M059J (cell line): ENCODE data around the gene CLTCL1. TPM values are rescaled to one million over a fixed set of nuclear protein-coding genes. Genes with fewer than 3 reads are reported as not detected.
"Not testable (repeated sequence)": the region's sequence is repeated elsewhere in the genome, so short reads cannot be mapped to it uniquely, and the experiment has no call there.

Experiments used
- DNase-seq: peaks from one replicate; pipeline ENCODE4 v3.0.0-alpha.2; 2012; ENCODE audit warnings: low read depth
- total RNA-seq: library from RNA; depleted of rRNA; stranded (reverse); fragments of >200 nt; shearing (Covaris generic); gene quantifications from 2 replicates; pipeline ENCODE4 v1.2.3, GENCODE V29; 2014

The CLTCL1 gene
- total RNA-seq, 1 experiment from 2014 or later, result 5.8 TPM

DNA sequence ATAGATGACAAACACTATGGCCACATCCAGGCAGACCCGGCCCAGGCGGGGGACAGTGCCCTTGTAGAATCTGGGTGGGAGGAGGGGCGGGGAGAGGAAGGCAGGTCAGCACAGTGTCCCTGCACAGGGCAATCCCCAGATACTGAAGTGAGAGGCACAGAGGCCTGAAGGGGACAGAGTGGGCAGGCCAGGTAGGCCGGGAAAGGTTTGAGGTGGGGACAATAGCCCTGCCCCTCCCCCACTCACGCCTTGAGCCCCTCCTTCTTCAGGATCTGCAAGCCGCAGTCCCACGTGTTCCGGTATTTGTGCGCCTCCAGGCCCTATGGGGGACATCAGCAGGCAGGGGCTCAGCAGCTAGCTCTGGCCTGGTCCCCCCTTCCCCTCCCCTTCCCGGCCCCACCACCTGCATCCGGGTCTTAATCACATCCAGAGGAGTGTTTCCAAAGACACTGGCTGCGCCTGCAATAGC is 115.3 kb downstream of the CLTCL1 start:
- no peak for DNase-seq

DNA sequence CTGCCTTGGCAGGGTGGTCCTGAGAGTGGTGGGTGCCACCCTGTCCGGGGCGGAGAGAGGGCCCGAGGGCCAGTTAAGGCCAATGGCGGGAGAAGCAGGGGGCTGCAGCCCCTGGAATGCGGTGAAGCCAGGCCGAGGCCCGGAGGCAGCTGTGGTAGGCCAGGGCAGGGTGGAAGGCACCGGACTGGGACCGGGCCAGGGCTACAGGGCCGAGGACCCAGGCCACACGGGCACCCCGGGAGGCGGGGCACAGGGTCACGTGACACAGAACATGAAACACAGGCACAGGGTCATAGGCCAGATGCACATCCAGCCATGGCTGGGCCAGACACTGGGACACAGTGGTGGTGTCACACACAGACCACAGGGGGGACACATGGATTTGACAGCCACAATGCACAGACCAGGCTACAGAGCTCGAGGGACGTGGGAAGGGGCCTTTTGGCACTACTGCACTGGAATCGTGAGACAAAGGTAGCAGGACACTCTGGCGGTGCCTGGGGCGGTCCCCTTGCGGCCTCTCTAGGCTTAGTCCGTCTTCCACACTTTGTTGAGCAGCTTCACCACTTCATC is 115.8 kb downstream of the CLTCL1 start:
- no peak for DNase-seq

DNA sequence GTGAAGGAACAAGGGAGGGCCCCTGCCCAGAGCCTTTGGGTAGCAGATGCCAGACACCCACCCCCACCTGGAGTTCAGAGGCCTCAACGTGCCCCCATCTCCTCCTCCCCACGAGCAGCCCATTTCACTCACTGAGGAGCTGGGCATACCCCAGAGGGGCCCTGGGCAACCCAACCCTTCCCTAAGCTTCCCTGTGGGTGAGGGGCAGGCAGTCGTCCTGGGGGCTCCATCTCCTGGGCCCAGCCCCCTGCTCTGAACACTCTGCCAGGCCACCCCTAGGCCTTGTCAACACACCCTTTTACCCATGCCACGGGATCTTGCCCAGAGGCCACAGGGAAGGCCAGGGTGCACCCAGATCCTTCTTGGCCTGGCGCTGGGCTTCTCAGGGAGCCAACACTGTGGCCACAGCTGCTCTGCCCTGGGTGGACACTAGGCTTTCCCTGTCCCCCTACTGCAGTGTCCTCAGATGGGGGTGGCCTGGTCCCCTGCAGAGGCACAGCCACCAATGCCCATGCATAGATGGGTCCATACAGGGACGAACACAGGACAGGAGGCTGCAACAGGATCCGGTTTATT is 116.4 kb downstream of the CLTCL1 start:
- no peak for DNase-seq

DNA sequence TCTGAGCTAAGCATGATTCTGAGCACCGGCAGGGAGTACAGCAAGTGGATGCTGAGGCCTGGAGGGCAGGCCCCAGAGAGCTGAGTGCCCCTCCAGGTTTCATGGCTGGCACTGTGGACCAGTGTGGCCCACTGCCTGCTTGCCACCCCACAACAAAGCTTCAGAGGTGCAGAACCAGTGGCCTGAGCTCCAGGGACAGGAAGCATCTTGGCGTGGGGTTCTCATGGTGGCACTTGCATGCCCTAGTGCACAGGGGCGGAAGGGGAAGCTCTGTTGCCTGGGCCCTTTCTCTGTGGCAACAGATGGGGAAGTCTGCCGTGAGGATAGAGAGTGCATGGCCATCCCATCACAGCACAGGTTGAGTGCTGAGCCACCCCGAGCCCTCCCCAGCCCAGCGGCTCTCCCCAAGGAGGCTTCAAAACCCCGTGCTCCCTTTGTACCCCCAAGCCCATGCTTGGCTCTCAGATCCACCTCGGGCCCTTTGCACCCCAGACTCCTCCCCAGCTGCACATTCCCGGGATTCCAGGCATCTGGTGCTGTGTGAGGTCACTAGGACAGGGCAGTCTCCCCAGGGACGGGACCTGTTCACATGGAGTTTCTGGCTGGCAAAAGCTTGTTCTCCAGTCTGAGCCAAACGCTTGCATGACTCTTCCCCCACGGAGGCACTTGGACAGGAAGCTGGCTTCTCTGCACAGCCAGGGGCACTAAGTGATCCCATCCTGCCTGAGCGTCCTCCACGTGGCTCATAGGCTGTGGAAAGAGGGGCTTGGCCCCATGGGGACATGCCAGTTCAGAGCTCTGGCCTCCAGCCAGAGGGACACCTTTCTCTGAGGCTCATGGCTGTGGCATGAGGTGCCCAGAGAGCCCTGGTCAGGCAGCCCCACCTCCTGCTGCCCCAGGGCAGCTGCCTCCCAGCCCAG is 117.2 kb downstream of the CLTCL1 start:
- DNase-seq, result peak; percentile 76

DNA sequence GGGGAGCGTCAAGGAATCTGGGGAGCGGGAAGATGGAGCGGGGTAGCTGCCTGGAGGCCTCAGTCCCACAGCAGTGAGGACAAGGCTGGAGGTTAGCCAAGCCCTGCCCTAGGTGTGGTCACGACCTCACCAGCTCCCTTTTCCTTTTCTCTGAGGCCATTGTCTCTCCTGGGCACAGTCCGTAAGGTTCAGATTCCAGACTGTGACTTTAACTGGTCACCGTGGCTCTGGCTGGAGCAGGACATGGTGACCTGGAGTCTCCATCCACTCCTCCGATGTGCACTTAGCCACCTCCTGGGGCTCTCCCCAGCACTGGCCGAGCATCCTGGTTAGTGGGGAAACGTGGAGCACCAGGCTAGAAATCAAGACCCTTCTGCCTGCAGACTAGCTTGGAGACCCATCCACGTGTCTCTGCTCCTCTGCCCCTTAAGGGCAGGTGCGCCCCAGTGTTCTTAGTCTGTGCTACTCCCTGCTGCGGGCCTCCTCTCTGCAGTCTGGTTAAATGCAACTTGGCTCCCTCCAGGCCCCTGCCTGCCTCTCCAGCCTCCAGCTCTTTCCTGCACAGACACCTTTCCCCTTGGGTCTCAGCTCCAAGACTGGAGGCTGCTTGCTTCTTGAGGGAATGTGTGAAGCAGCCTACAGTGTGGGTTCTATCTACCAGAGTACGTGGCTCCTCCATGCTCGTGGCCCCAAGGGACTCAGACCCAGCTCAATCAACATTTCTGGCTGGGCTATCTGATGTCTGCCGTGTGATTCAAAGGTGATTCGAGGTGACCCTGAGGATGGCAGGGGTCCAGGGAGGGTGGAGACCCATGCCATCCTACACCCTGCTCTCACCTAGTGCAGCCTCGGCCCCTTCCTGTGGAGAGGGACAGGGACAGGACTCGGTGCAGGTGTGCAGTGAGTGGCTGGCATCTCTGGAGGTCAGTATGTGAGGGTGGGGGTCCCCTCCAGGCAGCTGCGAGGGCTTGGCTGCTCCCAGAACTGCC is 118.2 kb downstream of the CLTCL1 start:
- no peak for DNase-seq

DNA sequence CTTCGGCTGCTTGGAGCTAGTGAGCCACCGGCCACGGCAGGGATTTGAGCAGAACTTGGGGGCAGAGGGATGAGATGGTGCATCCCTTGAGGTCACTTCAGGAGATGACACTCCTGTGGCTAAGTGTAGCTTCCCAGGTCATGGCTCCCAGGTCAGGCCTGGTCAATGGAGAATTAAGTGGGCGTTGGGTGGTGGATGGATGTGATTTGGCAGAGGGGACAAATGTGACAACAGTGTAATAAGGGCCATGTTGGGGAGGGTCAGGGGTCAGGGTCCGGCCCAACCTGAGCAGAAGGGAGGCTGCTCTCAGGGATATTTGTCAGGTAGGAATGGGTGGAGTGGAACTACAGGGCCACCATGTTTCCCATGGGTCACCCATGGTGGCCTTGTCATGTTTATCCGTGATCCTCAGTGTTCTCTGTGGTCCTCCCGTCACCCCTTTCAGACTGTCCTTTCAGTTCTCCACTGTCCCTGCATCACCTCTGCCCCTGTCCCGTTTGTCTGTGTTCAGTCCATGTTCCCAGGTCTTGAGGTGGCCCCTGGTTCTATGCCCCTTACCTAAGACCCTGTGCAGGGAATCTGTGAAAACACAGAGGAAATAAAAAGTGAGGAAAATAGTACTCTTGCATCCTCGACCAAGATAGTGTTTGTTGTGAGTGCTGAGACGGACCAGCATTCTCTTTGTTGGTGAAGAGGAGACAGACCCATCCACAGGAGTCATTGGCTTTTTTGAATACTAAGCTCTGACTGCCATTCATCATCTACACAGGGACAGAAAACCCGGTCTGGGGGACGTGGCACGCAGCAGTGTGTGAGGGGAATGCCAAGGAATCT is 119.1 kb downstream of the CLTCL1 start:
- no peak for DNase-seq

DNA sequence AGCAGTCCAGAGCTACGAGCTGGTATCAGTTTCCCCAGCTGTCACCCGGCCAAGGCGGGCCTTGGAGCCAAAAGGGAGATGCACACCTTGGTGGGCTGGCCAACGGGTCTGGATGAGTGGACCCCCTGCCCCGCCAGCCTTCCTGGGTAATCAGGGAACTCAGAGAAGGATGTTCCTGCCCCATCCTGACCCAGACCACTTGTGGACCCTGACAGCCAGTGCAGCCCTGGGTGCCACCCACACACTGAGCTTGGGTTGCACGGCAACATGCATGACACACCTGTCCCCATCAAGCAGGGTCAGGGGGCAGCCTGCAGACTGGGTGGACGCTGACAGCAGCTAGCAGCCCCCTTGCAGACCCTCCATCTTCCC is 121.6 kb downstream of the CLTCL1 start:
- no peak for DNase-seq

DNA sequence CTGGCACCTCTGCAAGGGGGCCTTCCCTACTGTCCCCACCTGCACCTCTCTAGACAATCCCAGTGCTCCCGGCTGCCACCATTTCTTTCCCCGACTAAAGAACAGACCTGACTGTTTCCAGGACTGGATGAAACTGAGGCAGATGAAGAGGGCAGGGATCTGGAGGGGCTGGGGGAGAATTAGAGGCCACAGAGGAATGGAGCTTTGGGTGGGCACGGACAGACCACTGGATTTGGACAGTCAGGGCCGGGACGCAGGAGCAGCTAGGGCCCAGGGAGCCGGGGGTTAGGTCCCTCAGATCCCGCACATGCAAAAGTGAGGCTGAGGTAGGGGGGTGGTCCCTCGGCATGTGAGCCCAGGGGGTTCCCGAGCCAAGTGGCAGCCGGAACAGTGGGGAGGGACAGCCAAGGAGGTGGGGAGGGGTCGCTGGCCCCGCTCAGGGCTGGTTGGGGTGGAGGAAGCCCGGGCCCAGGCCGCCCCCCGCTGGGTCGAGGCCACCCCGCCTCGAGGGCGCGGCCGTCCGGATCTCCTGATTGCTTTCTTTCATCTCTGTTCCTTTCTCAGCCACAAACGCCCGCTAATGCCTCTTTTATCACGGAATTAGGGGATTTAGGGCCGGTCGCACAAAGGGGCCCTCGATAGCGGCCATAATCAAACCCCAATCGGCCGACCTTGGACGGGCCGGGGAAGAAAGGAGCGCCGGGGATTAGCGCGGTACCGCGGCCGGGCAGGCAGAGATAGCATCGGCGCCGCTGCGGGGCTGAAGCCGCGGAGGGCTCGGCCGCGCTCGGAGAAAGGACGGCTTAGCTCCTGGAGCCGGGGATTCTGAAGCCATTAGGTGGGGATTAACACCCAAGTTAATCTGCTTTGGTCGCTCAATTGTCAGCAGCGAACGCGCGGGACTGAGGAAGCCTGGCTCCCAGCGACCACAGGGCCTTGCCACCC is 122.2 kb downstream of the CLTCL1 start:
- no peak for DNase-seq

DNA sequence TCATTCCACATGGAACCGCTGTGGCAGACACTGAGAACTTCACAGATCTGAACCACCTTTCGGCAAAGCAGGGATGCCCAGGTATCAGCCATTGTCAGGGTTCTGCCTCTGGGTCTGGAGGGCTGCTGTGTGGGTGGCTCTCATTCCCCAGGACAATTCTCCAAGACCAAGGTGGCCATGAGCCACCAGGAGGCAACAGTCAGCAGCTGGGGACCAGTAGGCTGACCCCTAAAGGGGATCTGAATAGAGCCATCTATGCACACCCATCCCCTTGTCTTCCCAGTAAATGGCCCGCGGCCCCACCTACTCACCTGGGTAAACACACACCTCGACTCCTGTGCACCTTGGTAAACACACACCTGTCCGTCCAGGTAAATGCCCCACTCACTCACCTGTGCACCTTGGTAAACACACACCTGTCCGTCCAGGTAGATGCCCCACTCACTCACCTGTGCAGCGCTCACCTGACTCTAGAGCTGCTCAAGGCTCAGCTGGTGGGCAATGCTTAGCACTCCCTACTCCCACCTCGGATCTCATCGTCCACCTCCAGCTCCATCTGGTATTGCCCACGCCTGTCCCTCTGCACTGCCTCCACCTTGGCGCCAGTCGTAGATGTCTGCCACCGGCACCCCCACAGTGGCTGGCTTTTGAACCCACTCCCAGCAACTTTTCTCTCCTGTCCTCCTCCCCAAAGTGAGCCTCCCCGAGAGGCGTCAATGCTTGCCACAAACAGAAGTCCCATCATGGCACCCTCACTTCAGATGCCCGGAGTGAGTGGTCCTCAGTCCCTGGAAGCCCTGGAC is 123.2 kb downstream of the CLTCL1 start:
- no peak for DNase-seq

DNA sequence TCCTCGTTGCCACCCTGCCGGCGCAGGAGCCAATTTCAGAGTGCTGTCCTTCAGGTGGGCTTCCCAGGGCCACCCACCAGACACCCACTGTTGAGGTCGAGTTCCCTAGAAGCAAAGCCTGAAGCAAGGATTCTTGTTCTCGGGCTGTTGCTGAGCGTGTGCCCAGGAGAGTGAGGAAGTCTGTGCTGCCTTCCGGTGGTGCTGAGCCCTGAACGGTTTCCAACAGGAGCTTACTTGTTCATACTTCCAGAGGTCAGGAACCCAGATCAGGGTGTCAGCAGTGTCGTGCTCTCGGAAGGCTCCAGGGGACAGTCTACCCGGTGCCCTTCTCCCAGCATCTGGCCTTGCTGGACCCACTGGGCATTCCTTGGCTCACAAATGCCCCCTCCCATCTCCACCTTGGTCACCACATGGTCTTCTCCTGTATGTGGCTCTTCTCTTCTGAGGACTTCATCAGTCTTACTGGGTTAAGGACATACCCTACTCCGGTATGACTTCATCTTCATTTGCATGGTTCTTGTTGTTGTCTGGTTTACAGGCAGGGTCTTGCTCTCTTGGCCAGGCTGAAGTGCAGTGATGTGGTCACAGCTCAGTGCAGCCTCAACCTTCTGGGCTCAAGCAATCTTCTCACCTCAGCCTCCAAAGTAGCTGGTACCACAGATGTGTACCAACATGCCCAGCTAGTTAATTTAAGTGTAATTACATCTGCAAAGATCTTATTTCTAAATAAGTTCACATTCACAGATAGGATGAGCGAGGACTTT is 124.2 kb downstream of the CLTCL1 start:
- no peak for DNase-seq

DNA sequence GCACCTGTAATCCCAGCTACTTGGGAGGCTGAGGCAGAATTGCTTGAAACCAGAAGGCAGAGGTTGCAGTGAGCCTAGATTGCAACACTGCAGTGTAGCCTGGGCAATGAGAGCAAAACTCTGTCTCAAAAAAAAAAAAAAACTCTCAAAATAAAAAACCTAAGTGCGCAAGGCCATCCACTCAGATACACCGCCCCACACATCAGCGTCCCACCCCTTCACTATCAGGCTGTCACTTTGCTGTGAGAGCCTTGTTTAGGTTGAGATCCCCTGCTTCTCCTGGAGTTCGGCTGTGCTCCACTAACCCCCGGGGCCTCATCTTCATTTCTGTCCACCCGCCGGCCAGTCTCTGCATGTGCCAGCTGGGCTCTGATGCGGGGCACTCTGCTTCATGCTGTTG is 125.1 kb downstream of the CLTCL1 start:
- no peak for DNase-seq

DNA sequence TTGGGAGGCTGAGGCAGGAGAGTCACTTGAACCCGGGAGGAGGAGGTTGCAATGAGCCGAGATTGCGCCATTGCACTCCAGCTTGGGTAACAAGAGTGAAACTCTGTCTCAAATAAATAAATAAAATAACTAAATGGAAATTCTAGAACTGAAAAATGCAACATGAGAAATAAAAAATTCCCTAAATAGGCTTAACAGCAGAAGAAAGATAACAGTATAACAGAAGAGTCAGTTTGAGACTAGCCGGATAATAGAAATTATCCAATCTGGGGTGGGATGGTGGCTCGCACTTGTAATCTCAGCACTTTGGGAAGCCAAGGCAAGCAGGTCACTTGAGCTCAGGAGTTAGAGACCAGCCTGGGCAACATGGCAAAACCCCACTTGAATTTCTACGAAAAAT is 127.1 kb downstream of the CLTCL1 start:
- no peak for DNase-seq

DNA sequence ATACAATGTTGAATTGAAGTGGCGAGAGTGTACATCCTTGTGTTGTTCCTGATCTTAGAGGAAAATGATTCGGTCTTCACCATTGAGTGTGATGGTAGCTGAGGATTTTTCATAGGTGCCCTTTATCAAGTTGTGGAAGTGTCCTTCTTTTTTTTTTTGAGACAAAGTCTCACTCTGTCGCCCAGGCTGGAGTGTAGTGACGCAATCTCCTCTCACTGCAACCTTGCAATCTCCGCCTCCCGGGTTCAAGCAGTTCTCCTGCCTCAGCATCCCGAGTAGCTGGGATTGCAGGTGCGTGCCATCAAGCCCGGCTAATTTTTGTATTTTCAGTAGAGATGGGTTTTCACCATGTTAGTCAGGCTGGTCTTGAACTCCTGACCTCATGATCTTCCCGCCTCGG is 132.9 kb downstream of the CLTCL1 start:
- DNase-seq, result not testable (repeated sequence)

DNA sequence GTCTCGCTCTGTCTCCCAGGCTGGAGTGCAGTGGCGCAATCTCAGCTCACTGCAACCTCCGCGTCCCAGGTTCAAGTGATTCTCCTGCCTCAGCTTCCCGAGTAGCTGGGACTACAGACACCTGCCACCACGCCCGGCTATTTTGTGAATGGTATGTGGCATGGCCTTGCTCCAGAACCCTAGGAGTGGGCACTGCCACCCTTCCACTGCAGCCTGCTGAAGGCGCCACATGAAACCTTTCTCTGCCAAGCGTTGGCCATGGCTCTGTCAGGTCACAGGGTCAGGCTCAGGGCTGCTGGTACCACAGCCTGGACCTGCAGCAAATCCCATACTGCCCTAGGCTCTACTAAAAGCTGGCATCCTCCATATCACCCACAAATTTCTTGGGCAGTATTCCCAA is 135.4 kb downstream of the CLTCL1 start:
- not testable (repeated sequence) for DNase-seq

DNA sequence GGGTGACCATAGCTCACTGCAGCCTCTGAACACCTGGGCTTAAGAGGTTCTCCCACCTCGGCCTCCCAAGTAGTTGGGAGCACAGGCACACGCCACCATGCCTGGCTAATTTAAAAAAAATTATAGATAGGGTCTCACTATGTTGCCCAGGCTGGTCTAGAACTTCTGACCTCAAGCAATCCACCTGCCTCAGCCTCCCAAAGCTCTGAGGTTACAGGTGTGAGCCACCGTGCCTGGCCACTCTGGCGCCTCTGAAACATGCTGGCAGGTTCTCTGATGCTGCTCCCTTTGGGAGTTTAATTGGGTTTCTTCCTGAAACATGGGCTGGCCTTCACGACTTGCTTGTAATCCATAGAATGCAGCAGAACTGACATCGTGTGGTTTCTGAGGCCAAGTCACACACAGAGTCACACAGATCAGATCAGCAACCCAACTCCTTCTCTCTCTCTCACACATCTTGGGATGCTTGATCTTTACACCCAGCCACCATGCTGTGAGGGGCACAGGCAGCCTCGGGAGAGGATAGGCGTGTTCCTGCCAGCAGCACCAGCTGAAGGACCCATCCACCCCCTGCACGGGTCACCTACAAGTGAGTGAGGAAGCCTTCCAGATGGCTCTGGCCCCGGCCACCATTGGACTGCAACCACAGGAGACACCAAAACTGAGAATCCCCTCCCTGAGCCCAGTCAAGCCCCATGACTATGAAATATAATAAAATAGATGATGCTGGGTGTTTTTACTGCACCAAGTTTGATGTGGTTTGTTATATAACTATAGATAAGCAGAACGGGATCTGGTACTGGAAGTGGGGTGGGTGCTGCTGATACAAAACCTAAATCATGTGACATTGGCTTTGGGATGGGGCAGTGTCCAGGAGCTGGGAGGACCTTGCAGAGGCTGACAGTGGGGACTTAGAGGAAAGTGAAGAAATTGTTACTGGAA is 138.3 kb downstream of the CLTCL1 start:
- no peak for DNase-seq

DNA sequence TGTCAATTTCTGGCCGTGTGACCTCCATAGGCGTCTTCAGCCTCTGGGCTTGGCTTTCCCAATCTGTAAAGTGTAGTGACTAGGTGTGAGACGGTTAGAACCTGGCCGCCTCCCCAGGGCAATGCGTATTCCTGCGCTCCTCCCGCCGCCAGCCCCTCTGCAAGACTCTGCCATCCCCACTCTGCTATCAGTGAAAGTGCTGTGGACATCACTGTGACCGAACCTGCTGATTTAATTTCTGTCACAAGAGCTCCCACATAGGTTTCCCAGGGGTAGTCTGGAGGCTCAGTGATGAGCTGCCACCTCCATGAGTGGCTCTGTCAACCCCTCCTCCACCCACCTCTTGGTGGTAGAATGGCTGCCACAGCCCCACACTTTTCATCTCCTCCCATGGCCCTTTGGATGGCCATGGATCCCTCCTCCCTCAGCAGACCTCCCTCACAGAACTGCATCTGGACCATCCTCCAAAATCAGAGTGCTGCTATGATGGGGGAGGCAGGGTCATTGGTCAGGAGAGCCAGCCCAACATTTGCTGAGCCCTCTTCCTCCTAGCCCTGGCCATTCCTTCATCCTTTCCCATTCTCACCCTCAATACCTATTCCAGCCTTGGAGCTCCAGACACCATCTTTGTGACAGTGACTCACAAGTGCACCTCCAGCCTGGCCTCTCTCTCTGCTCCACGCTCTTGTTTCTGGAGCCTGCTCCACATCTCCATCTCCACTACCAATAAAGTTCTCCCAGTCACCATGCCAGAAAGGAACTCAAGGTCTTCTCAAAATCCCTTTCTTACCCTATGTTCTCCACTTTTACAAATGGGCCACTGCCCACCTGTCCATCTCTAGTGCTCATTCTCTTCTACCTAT is 140.0 kb downstream of the CLTCL1 start:
- DNase-seq, result no peak
